HTERT RPE-1 (cell line): ENCODE data around the gene SGMS1.
"Not testable (repeated sequence)": the region's sequence is repeated elsewhere in the genome, so short reads cannot be mapped to it uniquely, and the experiment has no call there.

Experiments used
- in situ Hi-C: fragments of 300-500 bp; cut with MboI; formaldehyde crosslinking; loops from 4 replicates; pipeline ENCODE4 v1.14.3; 2020; ENCODE audit warnings: low sequenced_read_pairs

SGMS1 gene

DNA sequence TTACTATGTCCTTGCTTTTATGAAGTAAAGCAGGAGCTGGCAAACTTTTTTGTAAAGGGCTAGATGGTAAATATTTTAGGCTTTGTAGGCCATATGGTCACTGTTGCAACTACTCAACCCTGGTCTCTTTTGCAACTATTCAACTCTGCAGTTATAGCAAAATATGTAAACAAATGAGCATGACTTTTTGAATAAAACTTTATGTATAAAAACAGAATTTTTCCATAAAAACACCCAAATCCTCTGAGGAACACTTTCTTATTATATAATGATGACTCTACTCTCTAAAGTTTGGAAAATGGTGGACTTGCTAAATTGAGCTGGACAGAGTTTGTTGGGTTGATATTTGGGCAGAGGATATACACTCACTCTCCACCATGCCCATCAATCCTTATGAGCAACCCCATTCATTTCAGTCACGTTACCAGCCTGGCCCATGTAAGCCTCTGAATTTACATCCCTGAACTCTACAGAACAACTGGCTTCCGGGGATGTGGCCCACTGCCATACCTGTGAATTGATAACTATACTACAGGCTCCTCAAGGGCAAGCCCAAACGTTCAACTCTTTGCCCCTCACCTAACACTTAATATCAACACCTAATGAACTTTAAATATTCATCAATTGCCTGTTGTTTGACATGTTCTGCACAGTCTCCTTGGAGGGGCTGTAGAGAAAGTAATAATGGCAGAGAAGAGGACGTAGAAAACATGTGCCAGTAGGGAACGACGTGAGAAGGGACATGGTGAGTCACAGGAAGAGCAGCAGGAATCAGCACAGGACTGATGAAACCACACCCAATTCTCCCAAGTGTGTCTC, 37.6 kb downstream of the SGMS1 start:
- in situ Hi-C loops: no loop called here

DNA sequence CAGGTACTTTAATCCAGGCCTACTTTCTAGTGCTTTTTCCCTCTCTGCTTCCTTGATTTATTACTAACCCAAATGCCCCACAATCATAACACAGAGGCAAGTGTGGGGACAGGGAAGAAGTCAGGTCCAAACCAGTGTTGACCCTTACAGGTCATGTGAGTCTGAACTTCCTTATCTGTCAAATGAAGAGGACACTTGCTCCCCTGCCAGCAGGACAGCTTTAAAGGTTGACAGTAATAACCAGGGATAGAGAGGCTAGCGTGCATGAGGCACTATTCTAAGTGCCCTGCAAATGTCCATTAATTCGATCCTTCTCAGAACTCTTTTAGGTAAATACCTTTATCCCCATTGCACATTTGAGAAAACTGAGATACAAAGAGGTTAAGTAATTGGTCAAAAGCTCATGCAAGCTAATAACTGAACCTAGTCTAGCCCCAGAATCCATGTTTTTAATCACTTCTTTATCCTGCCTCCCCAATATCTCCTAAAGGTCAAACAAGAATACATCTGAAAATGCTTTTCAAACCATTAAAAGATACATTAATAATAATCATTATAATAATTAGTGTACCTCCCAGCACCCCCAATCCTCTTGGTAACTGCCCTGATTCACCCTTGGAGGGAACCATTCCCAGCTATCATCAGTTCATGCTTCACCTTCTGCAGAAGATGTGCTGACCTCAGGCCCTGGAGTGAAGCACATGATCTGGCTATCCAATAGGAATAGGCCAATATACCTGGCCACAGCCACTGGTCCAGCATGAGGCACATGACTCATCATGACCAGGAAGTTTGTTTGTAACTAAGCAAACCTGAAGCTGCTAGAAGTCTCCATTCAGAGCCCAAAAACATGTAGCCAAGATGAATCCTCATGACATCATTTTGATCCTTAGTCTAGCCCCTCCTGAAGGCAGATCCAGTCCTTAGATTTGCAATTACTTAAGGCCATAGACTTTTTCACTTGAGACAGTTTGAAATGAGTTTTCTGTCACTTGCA, 40.7 kb downstream of the SGMS1 start:
- in situ Hi-C loops: no loop called here

DNA sequence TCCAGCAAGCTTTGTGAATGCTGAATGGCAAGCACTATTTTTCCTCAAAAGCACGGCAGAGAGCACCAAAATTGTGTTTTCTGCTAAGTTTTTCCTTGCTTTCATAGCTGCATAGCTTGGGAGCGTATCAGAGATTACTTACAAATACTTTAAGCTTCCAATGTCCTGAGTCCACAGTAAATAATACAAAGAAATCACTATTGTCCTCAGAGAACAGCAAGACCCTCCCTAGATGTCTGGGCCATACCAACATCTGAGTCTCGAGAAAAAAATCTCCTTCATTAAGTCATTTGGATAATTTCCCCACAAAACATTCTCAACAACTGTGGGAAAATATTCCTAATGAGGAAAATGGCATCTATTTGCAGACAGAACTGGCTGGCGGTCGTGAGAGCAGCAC, 41.7 kb downstream of the SGMS1 start:
- in situ Hi-C loops: no loop called here

DNA sequence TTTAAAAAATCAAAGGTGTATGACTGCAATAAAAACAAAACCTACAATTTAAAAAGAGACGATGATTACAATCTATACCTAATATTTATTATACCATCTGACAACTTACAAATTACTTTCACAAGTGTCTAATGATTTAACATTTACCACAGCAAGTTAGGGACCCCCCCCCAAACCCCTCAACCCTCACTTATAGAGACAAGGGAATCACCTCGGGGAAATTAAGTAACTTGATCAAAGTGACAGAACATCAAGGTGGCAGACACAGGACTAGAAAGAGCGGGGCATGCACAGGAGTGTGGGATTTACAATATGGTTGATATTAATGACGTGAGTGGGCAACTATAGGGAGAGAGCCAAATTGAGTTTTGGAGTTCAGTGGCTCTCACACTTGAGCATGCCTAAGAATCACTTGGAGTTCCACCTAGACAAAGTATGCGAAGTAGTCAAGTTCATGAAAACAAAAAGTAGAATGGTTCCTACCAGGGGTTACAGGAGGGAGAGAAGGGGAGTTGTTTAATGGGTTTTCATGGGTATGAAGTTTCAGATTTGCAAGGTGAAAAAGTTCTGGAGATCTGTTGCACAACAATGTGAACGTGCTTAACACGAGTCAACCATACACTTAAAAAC, 43.4 kb downstream of the SGMS1 start:
- in situ Hi-C loops: no loop called here

DNA sequence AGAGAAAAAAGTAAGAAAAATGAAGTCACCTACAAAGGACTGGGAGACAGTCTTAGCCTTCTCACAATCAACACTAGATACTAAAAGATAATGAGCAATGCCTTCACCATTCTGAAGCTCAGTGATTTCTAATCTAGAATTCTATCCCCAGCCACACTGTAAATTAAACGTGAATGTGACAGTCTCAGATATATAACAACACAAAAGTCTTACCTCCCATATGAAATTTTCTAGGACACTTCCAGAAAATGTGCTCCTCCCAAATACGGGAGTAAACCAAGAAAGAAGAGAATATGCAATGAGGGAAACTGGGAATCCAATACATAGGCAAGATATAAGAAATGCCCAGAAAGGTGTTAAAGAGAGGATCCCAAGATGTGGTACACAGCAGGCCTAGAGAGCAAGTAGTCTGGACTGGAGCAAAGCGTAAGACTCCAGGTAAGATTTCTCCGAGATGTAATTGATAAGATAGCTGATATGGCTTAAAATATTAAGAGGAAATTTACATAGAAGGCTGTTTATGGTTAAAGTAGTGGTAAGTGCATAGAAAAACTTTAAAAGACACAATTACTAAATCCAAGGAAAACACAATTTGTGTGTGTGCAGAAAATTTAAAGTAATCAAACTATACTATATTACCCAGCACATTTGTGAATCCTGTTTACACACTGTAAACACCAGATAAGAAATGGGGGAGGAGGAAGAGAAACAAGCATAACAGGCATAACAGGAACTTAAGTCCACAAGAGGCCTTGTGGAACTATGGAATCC, 44.1 kb downstream of the SGMS1 start:
- in situ Hi-C loops: no loop called here

DNA sequence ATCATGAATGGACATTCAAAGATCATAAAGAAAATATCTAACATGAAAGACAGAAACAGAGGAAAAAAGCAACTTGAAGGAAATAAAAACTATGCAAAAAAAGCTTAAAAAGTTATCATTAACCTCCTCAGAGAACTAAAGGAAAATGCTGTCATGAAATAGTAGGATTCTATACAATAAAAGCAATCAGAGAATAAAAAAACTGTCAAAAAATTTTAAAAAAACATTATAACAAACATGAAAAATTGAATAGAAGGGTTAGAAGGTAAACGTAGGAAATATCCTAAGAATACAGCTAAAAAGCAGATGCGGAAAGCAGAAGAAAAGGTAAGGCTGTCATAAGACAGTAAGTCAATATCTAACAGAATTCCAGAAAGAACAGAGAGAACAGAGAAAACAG, 44.8 kb downstream of the SGMS1 start:
- in situ Hi-C loops: no loop called here

DNA sequence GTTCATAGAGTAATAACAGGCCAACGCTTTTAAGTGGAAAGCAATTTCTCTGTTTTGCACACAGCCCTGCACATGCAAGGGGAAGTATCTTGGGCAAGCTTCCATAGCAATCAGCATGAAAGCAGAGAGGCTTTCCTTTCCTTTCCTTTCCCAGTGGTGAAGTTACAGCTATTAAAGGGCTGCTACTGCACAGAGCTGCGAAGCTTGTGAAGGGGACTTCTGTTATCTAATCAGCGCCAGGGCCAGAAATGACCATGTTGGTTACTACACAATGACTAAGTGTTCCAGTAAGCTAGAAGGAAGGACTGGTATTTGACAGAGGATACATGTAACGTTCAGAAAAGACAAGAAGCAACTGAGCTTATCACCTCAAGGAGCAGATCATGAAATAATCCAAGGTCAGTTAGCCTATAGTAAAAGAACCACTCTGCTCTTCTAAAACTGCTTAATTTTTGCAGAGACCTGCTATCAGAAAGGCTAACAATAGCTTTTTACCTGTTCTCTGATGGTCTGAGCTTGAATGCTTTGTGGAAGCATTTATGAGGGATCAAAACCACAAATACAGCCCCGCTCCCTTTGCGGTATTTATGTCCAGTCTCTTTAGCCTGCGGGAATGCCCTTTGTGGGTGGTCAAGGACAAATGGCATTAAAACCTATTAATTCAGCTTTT, 45.9 kb downstream of the SGMS1 start:
- in situ Hi-C loops: no loop called here

DNA sequence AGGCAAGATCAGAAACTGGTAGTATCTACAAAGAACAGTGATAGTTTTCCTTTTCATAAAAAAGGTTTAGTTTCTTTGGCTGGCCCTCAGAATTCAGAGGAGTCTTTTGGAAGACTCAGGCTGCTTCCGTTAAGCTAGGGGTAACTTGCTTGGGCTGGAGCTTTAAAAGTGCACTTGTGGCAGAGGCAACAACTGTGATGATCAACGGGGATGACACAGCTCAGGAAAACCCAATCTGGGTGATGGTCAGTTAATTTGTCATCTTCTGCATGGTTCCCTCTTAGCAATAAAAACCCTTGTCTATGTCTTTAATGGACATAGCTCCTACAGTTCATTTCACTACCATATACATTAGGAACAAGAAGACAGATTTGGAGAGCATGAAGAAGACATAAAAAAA, 46.7 kb downstream of the SGMS1 start:
- in situ Hi-C loops: no loop called here

DNA sequence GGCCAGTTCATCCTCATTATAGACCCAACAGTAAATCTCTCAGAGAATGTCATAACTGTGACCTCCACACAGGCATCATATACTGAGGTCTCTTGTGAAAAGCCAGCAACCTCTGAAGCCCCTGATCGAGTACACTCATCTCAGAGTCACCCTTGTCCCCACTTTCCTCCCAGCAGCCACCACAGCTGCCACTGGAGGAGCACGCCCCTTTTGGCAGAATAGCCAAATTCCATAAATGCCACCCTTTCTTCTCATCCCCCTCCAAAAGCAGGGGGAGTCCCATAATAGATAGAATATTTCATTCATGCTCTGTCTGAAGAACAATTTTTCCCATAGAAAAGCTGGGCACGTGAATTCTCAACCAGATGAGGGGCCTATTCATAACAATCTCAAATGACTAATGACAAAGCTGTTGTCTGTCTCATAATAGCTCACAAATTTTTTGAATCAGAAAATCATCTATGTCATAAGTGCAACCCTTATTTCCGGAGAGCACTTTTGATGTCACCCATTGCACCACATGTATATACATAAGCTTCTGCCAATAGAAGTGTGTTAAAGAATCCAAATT, 47.4 kb downstream of the SGMS1 start:
- in situ Hi-C loops: no loop called here

DNA sequence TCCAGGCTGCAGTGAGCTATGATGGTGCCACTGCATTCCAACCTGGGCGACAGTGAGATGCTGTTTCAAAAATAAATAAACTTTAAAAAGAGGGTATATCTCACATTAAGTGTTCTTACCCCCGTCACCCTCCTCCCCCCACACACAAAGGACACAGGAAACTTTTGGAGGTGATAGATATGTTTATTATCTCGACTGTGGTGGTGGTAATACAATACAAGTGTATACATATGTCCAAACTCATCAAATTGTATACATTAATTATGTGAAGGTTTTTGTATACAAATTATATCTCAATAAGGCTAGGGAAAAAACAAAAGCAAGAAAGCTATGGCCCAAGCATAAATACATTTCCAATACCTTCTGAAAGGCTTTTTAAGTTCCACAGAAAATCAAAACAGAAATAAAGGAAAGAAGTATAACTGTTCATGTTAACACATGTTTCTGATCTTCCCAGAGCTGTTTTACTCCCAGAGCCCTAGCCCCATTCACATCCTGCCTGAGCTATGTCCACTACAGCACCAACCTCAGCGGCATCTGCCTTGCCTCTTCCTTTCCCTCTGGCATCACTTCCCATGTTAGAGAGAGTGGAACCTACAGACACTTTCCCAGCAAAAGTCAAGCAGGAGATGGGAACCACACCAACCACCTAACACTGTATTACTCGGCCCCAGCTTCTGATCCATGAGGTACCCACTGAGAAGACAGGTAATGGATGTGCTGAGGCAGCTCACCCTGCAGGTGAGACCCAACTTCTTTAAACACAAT, 48.1 kb downstream of the SGMS1 start:
- in situ Hi-C loops: no loop called here

DNA sequence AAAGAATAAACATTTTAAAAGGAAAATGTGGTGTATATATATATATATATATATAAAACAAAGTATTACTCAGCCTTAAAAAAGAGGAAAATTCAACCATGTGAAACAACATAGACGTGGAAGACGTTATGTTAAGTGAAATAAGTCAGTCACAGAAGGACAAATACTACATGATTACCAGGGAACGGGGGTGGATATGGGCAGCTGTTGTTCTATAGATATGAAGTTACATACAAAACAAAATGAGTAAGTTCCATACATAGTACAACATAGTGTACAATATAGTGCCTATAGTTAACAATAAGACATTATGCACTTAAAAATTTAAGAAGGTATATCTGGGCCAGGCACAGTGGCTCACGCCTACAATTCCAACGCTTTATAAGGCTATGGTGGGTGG, 48.8 kb downstream of the SGMS1 start:
- in situ Hi-C loops: no loop called here

DNA sequence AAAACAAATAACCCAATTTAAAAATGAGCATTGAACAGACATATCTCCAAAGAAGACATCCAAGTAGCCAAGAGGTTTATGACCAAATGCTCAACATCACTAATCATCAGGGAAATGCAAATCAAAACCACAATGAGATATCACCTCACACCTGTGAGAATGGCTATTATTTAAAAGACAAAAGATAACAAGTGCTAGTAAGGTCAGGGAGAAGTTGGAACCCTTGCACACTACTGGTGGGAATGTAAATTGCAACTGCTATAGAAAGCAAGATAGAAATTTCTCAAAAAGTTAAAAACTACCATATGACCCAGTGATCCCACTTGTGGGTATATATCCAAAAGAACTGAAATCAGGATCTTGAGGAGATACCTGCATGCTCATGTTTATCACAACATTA, 49.5 kb downstream of the SGMS1 start:
- in situ Hi-C loops: no loop called here

DNA sequence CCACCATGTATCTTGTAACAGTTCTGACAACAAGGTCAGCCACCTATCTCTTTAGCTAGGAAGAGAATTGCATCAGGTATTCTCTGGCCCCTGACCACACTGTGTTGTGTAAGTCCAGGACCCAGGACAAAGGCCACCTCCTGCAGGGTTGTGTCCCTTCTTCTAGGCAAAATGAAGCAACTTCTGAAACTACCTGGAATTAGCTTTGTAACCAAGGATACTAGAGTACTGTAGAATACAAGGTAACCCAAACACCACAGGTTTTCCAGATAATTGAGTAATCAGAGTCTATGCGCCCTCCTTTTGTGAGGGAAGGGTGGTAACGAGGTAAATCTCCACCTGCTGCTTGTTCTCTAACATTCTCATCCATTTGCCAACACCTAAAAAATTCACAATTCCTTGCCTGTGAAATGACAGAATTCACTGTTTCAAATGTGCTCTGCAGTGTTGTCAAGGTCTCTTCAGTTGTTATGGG, 51.7 kb downstream of the SGMS1 start:
- in situ Hi-C loops: no loop called here

DNA sequence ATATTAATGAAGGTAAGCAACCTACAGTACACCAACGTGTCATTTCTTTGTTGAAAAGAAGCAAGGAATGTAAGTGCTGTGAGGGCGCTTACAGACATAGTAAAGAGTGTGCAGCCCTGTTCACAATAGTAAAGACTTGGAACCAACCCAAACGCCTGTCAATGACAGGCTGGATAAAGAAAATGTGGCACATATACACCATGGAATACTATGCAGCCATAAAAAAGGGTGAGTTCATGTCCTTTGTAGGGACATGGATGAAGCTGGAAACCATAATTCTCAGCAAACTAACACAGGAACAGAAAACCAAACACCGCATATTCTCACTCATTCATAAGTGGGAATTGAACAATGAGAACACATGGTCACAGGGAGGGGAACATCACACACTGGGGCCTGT, 55.0 kb downstream of the SGMS1 start:
- in situ Hi-C loops: not testable (repeated sequence)

DNA sequence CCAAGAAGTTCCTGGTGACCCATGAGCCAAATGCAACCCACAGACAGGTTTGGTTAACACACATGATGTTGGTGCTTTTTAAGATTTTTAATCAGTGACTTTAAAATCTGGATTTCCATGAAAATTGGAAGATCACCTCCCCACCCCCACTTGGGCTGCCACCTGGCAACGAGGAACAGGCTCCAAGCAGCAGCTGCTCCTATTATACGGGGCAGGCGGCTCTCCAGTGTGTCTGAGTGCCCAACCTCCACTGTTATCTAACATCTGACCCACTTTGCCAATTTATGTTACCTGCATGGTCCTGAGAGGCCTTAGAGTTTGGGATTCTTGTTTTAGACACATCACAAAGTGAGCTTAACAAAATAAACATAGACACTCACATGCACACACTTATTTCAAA, 56.4 kb downstream of the SGMS1 start:
- in situ Hi-C loops: no loop called here

DNA sequence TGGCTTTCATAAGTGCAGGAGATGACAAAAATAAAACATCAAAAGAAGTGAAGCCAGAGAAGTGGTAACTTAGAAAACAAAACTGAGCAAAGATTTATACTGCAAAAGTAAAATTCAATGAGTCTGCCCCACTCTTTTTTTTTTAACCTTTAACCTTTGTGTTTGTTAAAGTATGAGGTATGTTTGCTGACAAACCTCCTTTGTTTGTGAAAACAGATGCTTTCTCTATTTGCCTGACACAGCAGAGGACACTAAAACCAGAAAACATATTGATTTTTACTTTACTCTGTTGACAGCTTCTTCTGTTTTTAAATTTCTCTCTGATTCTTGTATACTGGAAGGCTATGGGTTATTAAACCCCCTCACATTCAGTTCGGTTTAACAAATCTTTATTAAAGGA, 57.6 kb downstream of the SGMS1 start:
- in situ Hi-C loops: no loop called here

DNA sequence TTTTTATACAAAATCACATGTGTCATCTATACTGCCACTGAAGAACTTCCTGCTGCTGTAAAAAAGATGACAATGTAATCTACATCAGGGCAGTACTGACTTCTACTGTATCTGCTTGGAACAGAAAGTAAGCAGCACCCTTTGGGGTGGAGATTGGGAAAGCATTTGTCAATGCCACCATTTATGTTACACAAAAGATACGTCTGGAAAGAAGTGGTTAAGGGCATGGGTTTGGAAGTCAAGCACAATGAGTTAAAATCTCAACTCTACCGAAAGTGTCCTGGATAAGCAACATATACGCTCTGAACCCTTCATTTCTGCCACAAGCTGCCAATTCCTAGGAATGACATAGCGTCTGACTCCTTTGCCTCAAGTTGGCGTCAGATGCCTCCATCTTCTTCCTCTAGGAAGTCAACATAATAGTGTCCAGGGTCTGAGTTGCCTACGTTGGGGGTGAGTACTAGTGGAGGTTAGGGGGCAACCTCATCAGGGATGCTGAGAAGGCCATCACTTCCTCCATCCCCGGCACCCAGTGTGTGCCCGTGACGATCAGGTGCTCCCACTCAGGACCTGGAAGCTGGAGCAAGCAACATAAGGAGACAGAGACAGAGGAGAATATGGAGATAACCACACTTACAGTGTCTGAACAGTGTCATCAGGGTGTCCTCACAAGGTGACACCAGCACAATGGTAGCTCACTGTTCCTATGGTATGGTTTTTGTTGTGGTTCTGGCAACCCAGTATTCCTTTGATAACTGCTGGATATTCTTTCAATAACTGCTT, 58.3 kb downstream of the SGMS1 start:
- in situ Hi-C loops: no loop called here

DNA sequence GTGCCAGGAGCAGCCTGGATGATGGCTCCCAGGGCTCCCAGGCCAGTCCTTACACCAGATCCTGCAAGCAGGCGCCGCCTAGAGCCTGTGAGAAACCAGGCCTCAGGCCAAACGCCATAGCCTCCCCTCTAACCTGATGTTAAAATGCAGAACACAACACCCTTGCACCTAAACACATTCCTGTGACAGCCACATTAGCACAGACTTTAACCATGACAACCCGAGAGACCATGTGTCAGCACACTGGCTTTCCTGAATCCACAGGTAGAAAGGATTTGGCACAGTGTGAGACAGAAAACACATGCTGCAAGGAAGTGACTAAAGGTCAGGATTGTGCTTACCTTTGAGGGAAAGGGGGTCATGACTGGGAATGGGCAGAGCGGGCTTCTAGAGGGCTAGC, 59.9 kb downstream of the SGMS1 start:
- in situ Hi-C loops: no loop called here
